Activated T-cell treated with anti-CD3 and anti-CD28 coated beads for 48 hours (primary cell): ENCODE data around the gene MCMBP.
A peak's percentile ranks its signal among the peaks of the same experiment; 100 is the strongest.
"Not testable (repeated sequence)": the region's sequence is repeated elsewhere in the genome, so short reads cannot be mapped to it uniquely, and the experiment has no call there.

Source experiments
- DNase-seq: peaks from one replicate; pipeline ENCODE4 v3.0.0-alpha.2; 2020; ENCODE audit warnings: low read depth

The MCMBP gene

GRCh38 chr10:119878524-119878923, 5.9 kb upstream of the MCMBP start:
- no peak for DNase-seq

GRCh38 chr10:119872860-119873681, 428 bp upstream of the MCMBP start:
- peak; percentile 90 for DNase-seq

GRCh38 chr10:119871881-119872609, 598 bp downstream of the MCMBP start:
- DNase-seq, result peak; percentile 51

- DNase-seq, result not testable (repeated sequence)
Observed at GRCh38 chr10:119869398-119869797, 3.2 kb downstream of the MCMBP start.

GRCh38 chr10:119867317-119867716, 5.3 kb downstream of the MCMBP start:
- DNase-seq, result no peak

- DNase-seq, result no peak
Observed at GRCh38 chr10:119865699-119866240, 6.9 kb downstream of the MCMBP start.

GRCh38 chr10:119863951-119864565, 8.6 kb downstream of the MCMBP start:
- no peak for DNase-seq

GRCh38 chr10:119862524-119862923, 10.1 kb downstream of the MCMBP start:
- DNase-seq, result no peak

GRCh38 chr10:119860866-119861607, 11.6 kb downstream of the MCMBP start:
- no peak for DNase-seq

- DNase-seq, result no peak
Observed at GRCh38 chr10:119859420-119860258, 13.0 kb downstream of the MCMBP start.

- no peak for DNase-seq
Observed at GRCh38 chr10:119858063-119858462, 14.6 kb downstream of the MCMBP start.

- no peak for DNase-seq
Observed at GRCh38 chr10:119853574-119853973, 19.1 kb downstream of the MCMBP start.

- DNase-seq, result no peak
Observed at GRCh38 chr10:119852822-119853221, 19.8 kb downstream of the MCMBP start.

- no peak for DNase-seq
Observed at GRCh38 chr10:119852277-119852676, 20.4 kb downstream of the MCMBP start.

- no peak for DNase-seq
Observed at GRCh38 chr10:119849944-119850343, 22.7 kb downstream of the MCMBP start.

GRCh38 chr10:119849031-119849789, 23.4 kb downstream of the MCMBP start:
- DNase-seq, result no peak

- no peak for DNase-seq
Observed at GRCh38 chr10:119845656-119846055, 27.0 kb downstream of the MCMBP start.

- no peak for DNase-seq
Observed at GRCh38 chr10:119834188-119834587, 38.5 kb downstream of the MCMBP start.

GRCh38 chr10:119832951-119833350, 39.7 kb downstream of the MCMBP start:
- no peak for DNase-seq

GRCh38 chr10:119831656-119832055, 41.0 kb downstream of the MCMBP start:
- no peak for DNase-seq
